Testis (tissue), 3 donors: ENCODE results near the gene JMJD8. TPM values are rescaled to one million over a fixed set of nuclear protein-coding genes. Genes with fewer than 3 reads are reported as not detected.
A peak's percentile ranks its signal among the peaks of the same experiment; 100 is the strongest.
"Not testable (repeated sequence)": the region's sequence is repeated elsewhere in the genome, so short reads cannot be mapped to it uniquely, and the experiment has no call there.

Source experiments
- DNase-seq: peaks from one replicate; pipeline ENCODE4 v3.0.0-alpha.2; 2019
- H3K27ac ChIP-seq, 2 donors: fragments of 200-600 bp; sonication (generic); one replicate each; pipeline ENCODE4 v1.5.1; 2019
- H3K27me3 ChIP-seq: fragments of 200-600 bp; sonication (generic); one replicate; pipeline ENCODE4 v1.5.1; 2019
- H3K36me3 ChIP-seq: fragments of 200-600 bp; sonication (generic); one replicate; pipeline ENCODE4 v1.5.1; 2017; ENCODE audit warnings: low read depth; ENCODE audit errors: missing control alignments
- H3K4me1 ChIP-seq: fragments of 200-600 bp; sonication (generic); one replicate; pipeline ENCODE4 v1.5.1; 2019
- H3K4me3 ChIP-seq, 2 donors: fragments of 200-600 bp; sonication (generic); one replicate each; pipeline ENCODE4 v1.5.1; 2017 to 2019
- H3K9me3 ChIP-seq: fragments of 200-600 bp; sonication (generic); one replicate; pipeline ENCODE4 v1.5.1; 2017
- POLR2A ChIP-seq: fragments of 450-650 bp; IDR thresholded peaks from one replicate; pipeline ENCODE4 v1.6.1; 2017; ENCODE audit warnings: antibody characterized with exemption, mild to moderate bottlenecking, moderate library complexity
- WGBS, 2 donors: methylation state at CpG; one replicate each; pipeline ENCODE4 v1.1.5; 2018; 5-methylcytosine and 5-hydroxymethylcytosine counted together
- intact Hi-C: fragments of 100-400 bp; cut with DNase I; formaldehyde crosslinking; loops from one replicate; pipeline ENCODE4 v1.15.1; 2023; ENCODE audit warnings: low total_unique reads
- polyA plus RNA-seq: library from polyadenylated mRNA; stranded (reverse); fragments of 350-450 nt; fragmentation: Illumina TruSeq; extraction: RNeasy Lipid Tissue Mini Kit (QIAGEN cat#74804); gene quantifications from one replicate; pipeline ENCODE4 v1.2.3, GENCODE V29; 2014; ENCODE audit warnings: low read depth, low replicate concordance; ENCODE audit not compliant: insufficient read depth
- total RNA-seq, 2 donors: library from RNA; depleted of rRNA; stranded (reverse); fragments of >200 nt; gene quantifications; one replicate each; pipeline ENCODE4 v1.2.3, GENCODE V29; 2016
- TF ChIP-seq, protein P1 (sequence below), 3 experiments: fragments of 450-650 bp in 2 of 3; fragments of 200-600 bp in 1 of 3; sonication (generic) in 1 of 3; IDR thresholded peaks; one replicate each; pipeline ENCODE4 v1.5.1; 2016 to 2019; ENCODE audit warnings: antibody characterized with exemption in 3 of 3, mild to moderate bottlenecking in 2 of 3, moderate library complexity in 1 of 3

JMJD8 gene
- total and polyA plus RNA-seq, 3 donors from 2014 or later = 84.2 to 101 (median 95.5) TPM

DNA sequence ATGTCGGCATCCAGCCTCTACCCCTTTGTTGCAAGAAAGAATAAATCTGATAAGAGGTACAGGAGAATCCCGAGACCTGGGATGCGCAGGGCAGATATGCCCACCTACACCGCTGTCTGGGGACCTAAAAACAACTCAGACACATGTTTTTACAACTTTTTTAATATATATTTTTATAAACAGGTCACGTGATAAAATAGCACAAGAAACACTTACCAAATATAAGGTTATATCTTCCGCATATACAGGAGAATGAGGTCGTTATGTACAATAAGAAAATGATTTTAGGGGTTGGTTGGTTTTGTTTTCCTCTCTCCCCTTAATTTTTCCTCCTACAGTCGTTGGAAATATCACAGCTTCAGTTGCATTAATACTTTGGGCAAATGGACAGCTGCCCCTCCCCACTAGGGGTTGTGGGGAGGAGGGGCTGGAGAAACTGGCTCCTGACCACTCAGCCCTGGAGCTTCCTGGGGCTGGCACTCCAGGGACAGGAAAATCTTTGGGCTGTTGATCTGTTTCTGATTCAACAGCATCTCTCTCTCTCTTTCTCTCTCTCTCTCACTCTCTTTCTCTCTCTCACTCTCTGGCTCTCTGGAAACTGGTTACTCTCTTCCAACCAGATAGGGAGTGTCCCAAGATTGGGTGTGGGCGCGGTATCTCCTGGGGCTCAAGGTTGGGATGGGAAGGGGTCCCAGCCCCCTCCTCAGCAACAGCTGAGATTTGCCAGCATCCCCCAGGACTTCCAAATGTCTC lies 8.4 kb upstream of the JMJD8 start:
- intact Hi-C loops = no loop called here
- Histone ChIP-seq H3K4me3 (no peak overlapping the region), H3K36me3 (no peaks in the 10 kb centered on the region), H3K27ac (no peak overlapping the region), H3K4me1 (peaks cover 19% of the 10 kb centered on the region), H3K9me3 (no peaks in the 10 kb centered on the region), H3K27me3 (no peaks in the 10 kb centered on the region)
- TF ChIP-seq, protein P1, sequence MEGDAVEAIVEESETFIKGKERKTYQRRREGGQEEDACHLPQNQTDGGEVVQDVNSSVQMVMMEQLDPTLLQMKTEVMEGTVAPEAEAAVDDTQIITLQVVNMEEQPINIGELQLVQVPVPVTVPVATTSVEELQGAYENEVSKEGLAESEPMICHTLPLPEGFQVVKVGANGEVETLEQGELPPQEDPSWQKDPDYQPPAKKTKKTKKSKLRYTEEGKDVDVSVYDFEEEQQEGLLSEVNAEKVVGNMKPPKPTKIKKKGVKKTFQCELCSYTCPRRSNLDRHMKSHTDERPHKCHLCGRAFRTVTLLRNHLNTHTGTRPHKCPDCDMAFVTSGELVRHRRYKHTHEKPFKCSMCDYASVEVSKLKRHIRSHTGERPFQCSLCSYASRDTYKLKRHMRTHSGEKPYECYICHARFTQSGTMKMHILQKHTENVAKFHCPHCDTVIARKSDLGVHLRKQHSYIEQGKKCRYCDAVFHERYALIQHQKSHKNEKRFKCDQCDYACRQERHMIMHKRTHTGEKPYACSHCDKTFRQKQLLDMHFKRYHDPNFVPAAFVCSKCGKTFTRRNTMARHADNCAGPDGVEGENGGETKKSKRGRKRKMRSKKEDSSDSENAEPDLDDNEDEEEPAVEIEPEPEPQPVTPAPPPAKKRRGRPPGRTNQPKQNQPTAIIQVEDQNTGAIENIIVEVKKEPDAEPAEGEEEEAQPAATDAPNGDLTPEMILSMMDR (IDR thresholded peaks at IDR 0.05) = no peak
- TF ChIP-seq POLR2A = no peak
- no peak for DNase-seq
- 72 to 74% methylated on average over 10 of the region's 10 CpGs for WGBS, 2 donors

GRCh38 chr16:691242-691641 lies 7.1 kb upstream of the JMJD8 start:
- H3K36me3 ChIP-seq, H3K27ac ChIP-seq, H3K9me3 ChIP-seq, H3K27me3 ChIP-seq, intact Hi-C loops, H3K4me3 ChIP-seq, DNase-seq: not testable (repeated sequence)
- peaks cover 19% of the 10 kb centered on the region for H3K4me1 ChIP-seq
- 75 to 85% methylated on average over 16 of the region's 16 CpGs for WGBS, 2 donors

- Histone ChIP-seq H3K9me3 (no peaks in the 10 kb centered on the region), H3K27me3 (no peaks in the 10 kb centered on the region), H3K4me3 (peak overlapping the region; percentile 86 to 97), H3K36me3 (no peaks in the 10 kb centered on the region), H3K27ac (peak overlapping the region; percentile 73 to 74), H3K4me1 (peaks cover 25% of the 10 kb centered on the region)
- intact Hi-C loops = no loop called here
- no peak for TF ChIP-seq POLR2A
- TF ChIP-seq, protein P1 (IDR thresholded peaks at IDR 0.05) = no peak
- no peak for DNase-seq
- 80 to 85% methylated on average over 16 to 26 of the region's 26 CpGs for WGBS, 2 donors
Observed at GRCh38 chr16:689175-689897, 5.2 kb upstream of the JMJD8 start.

DNA sequence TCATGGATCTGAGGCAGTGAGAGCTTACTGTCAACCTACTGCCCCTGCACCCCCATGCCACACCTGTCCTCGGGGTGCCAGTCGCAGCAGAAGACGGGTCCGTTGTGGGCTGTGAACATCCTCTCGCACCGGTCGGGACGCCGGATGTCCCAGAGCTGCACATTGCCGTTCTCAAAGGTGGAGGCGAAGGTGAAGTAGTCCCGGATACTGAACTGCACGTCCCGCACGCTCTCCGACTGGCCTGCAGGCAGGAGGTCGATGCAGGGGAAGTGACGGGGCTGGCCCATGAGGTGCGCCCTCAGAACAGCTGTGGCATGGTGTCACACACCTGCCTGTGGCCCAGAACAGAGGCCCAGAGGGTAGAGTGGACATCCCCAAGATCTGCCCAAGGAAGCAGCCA lies 3.4 kb upstream of the JMJD8 start:
- peaks cover 33% of the 10 kb centered on the region for H3K4me1 ChIP-seq
- DNase-seq = no peak
- H3K27ac ChIP-seq = no peak overlapping the region
- no peaks in the 10 kb centered on the region for H3K9me3 ChIP-seq
- intact Hi-C loops = no loop called here
- no peaks in the 10 kb centered on the region for H3K27me3 ChIP-seq
- WGBS, 2 donors = 87 to 94% methylated on average over 18 to 19 of the region's 19 CpGs
- no peak for TF ChIP-seq POLR2A
- TF ChIP-seq, protein P1 (IDR thresholded peaks at IDR 0.05) = no peak
- no peak overlapping the region for H3K4me3 ChIP-seq
- H3K36me3 ChIP-seq = no peaks in the 10 kb centered on the region

GRCh38 chr16:686459-687260 lies 2.5 kb upstream of the JMJD8 start:
- no peak for TF ChIP-seq POLR2A
- TF ChIP-seq, protein P1 (IDR thresholded peaks at IDR 0.05) = no peak
- Histone ChIP-seq H3K27me3 (no peaks in the 10 kb centered on the region), H3K4me3 (no peak overlapping the region), H3K27ac (no peak overlapping the region), H3K36me3 (no peaks in the 10 kb centered on the region), H3K4me1 (peaks cover 35% of the 10 kb centered on the region), H3K9me3 (no peaks in the 10 kb centered on the region)
- intact Hi-C loops = no loop called here
- WGBS, 2 donors = 92% methylated on average over 51 of the region's 51 CpGs; no CpG with 5 or more reads in 1 of the 2 donors
- DNase-seq = no peak
